ENCODE results near the gene SELENOK.

DNA sequence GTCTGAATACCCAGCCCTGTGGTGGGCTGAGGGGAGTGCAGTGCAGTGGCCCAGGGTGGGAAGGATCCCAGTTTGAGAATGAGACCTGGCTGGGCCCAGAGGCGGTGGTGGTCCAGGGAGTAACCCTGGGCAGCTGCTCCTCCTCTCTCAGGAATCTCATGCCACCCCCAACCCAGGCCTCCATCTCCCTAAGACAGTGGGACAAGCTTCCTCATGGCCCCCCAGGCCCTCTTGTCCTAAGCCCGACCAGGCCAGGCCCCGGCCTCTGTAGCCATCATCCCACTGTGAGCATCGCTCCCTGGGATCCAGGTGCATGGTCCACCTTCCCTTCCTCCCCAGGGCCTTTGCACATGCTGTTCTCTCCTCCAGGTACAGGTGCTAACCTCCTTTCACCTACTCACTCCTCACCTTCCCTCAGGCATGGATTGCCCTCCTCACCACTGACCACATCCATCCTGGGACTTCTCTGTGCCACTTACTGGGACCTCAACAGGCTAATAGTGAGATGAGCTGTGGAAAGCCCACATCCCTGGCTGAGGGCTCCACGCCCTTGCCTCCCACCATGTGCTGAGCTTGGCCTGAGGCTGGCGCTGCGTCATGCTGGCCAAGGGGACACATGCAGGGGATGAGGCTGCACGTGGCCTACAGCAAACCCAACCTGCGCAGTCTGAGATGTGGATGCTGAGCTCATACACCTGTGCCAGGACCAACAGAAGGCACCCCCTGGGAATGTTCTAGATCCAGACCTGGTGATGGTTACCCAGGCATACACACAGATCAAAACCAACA, 55.4 kb downstream of the SELENOK start:
- TF ChIP-seq, protein P1, sequence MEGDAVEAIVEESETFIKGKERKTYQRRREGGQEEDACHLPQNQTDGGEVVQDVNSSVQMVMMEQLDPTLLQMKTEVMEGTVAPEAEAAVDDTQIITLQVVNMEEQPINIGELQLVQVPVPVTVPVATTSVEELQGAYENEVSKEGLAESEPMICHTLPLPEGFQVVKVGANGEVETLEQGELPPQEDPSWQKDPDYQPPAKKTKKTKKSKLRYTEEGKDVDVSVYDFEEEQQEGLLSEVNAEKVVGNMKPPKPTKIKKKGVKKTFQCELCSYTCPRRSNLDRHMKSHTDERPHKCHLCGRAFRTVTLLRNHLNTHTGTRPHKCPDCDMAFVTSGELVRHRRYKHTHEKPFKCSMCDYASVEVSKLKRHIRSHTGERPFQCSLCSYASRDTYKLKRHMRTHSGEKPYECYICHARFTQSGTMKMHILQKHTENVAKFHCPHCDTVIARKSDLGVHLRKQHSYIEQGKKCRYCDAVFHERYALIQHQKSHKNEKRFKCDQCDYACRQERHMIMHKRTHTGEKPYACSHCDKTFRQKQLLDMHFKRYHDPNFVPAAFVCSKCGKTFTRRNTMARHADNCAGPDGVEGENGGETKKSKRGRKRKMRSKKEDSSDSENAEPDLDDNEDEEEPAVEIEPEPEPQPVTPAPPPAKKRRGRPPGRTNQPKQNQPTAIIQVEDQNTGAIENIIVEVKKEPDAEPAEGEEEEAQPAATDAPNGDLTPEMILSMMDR (IDR thresholded peaks at IDR 0.05) = no peak
- TF ChIP-seq EZH2 (IDR thresholded peaks at IDR 0.05; ENCODE audit: borderline replicate concordance, insufficient read depth, low read depth, low read length, poor library complexity, severe bottlenecking) = no peak
